Stimulated activated naive CD4-positive, alpha-beta T cell (primary cell): Measurements from ENCODE around the gene OTOP3.
A peak's percentile ranks its signal among the peaks of the same experiment; 100 is the strongest.
"Not testable (repeated sequence)": the region's sequence is repeated elsewhere in the genome, so short reads cannot be mapped to it uniquely, and the experiment has no call there.

ENCODE experiments used
- DNase-seq, 6 experiments: peaks; one replicate each; lab custom pipeline; 2025; lab: John Stamatoyannopoulos, UW

The OTOP3 gene, protein sequence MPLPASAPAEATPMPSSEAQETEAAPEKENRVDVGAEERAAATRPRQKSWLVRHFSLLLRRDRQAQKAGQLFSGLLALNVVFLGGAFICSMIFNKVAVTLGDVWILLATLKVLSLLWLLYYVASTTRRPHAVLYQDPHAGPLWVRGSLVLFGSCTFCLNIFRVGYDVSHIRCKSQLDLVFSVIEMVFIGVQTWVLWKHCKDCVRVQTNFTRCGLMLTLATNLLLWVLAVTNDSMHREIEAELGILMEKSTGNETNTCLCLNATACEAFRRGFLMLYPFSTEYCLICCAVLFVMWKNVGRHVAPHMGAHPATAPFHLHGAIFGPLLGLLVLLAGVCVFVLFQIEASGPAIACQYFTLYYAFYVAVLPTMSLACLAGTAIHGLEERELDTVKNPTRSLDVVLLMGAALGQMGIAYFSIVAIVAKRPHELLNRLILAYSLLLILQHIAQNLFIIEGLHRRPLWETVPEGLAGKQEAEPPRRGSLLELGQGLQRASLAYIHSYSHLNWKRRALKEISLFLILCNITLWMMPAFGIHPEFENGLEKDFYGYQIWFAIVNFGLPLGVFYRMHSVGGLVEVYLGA

GRCh38 chr17:74935585-74936469 is at the start of gene OTOP3:
Gene OTOP3, plus strand, starts transcription at chr17:74935898. Its CDS starts 24 bp downstream, at chr17:74935922.
- DNase-seq, result no peak

- no peak for DNase-seq
Observed at GRCh38 chr17:74888469-74888868, 47.2 kb upstream of the OTOP3 start.

GRCh38 chr17:74890554-74890953 is 45.1 kb upstream of the OTOP3 start:
- no peak for DNase-seq

DNA sequence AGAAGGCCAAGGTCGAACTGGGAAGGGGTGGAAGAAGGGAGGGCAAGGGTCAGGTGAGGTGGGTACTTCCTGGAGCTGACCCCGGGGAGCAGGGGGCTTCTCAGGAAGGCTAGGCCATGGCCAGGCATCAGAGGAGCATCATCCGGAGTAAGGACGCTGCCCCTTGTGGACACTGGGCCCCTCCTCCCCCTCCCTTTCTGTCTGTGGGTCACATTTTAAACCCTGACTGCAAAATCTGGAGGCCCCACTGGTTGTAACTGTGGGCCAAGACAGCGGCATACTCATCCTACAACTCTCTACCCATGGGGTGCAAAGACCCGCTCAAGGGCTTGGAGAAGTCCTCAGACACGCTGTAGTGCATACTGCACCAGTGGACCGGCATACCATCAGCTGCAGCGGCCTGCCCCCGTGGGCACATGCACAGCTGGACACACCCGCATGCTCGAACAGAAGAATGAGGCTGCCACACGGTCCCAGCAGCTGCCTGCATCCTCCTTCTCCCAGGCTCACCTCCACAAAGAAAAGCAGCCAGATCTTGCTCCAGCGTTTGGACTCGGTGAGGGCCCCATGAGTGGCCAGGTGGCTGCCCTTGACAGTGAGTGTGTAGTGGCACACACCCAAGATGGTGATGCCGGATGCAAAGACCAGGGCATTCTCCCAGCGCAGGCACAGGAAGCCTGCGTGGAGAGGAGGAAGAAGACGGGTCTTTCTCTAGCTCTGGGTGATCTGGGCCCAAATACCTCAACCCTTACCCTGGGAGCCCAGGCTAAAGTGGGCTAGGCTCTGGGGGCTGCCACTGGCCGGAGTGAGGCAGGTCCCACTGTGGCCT is 43.5 kb upstream of the OTOP3 start:
- DNase-seq, result no peak

- DNase-seq, result peak in 1 of 6 experiments; percentile 4
Observed at GRCh38 chr17:74892974-74893911, 42.5 kb upstream of the OTOP3 start, which contains the start of gene FADS6. Gene FADS6, minus strand, starts transcription at chr17:74893633. Its CDS starts 38 bp downstream, at chr17:74893595.

GRCh38 chr17:74893936-74894671 is 41.6 kb upstream of the OTOP3 start:
- DNase-seq, result no peak

DNA sequence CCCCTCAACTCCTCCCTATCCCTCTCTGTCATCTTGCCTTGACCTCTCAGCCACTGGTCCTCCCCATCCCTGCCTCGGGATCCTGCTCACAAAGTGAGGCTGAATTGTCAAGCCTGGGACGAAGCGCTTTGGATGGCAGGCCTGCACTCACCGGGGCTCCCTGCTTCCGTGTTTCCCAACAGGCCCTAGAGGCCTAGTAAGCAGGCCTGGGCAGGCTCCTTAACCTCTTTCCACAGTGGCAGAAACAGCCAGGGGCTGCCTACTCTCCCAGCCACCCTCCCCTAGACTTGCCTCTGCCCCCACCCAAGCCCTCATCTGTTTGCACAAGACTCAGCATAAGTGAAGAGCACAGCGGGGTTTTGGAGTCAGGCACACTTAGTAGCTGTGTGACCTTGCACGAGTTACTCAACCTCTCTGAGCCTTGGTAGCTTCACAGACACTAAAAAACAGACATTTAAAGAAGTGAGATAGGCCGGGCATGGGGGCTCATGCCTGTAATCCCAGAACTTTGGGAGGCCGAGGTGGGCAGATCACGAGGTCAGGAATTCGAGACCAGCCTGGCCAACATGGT is 37.2 kb upstream of the OTOP3 start:
- no peak for DNase-seq

GRCh38 chr17:74900208-74900607 is 35.5 kb upstream of the OTOP3 start:
- no peak for DNase-seq

DNA sequence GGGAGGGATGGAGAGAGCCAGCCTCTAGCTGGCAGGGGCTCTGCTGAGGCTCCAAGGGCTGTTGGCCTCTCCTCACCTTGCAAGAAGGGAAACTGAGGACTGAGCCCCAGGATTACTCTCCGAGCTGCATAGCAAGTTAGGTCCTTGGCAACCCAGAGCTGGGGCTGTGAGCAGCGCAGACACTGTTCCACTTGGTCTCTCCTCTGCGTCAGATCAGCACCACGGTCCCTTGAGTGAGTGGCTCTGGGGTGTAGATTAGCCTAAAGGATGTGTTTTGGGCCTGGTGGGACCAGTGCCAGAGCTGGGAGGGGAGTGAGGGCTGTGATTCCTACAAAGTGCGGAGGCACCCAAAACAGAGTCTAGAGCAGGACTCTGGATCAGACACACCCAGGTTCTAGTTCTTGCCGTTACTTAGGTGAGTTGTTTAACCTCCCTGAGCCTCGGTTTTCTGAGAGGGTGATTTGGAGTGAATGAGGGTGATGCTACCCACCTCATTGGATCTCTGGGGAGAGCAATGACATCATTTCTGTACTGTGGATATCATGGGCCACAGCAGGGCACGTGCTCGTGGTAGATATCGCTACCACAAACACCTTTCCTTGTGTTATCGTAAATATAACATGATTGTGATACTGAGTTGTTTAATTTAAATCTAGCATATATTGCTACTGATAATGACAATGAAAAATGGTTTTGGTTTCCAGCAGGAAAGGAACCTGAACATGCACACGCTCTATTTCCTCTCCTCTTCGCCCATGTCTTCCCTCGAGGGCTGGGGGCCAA is 34.2 kb upstream of the OTOP3 start:
- DNase-seq, result no peak

GRCh38 chr17:74903034-74903433 is 32.7 kb upstream of the OTOP3 start:
- no peak for DNase-seq

DNA sequence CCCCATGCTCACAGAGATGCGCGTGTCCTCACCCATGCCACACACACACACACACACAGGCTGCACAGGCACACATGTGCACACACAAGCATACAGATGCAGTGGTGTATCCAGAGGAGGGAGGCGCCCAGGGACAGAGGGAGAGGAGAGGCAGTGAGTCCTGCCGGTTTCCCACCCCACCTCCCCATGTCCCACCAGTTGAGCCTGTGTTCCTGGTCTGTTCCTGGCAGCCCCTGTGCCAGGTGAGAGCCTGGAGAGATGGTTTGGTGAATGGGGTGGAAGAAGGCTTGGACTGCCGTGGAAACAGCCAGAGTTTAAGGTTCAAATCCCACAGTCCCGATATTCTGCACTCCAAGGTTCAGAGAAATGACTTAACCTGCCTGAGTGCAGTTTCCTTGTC is 32.0 kb upstream of the OTOP3 start:
- DNase-seq, result no peak

GRCh38 chr17:74904687-74905409 is 30.9 kb upstream of the OTOP3 start:
- DNase-seq, result no peak

GRCh38 chr17:74906214-74906793 is 29.4 kb upstream of the OTOP3 start:
- not testable (repeated sequence) for DNase-seq

GRCh38 chr17:74907012-74907411 is 28.7 kb upstream of the OTOP3 start:
- no peak for DNase-seq

DNA sequence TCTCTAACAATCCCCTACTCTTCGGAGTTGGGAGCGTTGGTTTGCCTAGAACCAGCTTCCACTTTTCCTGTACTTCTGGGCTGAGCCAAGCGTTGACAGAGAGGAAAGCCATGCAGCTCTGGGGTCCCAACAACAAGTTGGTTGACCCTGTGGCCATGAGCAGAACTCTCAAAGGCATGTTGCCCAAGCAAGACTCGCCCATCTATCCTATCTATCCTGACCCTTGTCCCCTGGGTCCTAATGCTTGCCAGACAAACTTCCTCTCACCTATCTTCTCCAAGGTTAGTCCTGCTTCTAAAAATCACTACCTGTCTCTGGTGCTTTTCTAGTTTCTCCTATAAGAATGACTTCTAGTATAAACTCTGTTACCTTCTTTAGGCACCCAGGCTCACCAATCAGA is 26.6 kb upstream of the OTOP3 start:
- DNase-seq, result not testable (repeated sequence)

- DNase-seq, result not testable (repeated sequence)
Observed at GRCh38 chr17:74911423-74911822, 24.3 kb upstream of the OTOP3 start.

DNA sequence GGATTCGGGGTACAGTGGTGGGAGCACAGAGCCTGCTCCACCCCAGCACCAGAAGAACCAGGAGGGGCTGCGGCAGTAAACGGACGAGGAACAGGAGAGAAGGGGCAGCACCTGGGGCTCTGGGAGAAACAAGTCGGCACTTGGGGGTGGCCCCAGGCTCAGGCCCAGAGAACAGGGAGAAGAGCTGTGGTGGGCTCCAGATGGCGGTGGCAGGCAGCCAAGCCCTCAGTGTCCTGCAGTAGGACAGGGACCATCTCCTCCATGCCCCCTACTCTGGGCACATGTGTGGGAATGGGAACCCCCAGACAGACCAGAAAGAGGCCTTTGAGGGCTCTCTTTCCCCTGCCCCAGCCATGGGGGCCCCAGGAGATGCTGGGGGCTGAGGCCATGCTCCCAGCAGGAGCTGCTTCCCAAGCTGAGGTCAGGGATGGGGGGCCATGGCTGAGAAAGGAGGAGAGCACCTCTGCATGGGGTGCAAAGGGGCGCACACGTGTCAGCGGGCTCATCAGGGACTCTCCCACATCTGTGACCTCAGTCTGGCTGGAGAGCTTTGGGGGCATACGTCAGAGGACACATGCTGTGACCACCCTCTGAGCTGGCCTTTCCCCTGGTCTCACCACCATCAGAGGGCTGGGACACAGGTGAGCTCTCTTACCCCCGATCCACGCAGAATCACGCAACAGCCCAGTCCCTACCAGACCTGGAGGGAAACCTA is 19.4 kb upstream of the OTOP3 start:
- DNase-seq, result no peak
